Testis (tissue), 3 donors: ENCODE results near the gene ABL2. TPM values are rescaled to one million over a fixed set of nuclear protein-coding genes. Genes with fewer than 3 reads are reported as not detected.

Experiments used
- DNase-seq: peaks from one replicate; pipeline ENCODE4 v3.0.0-alpha.2; 2019
- H3K27ac ChIP-seq, 2 donors: fragments of 200-600 bp; sonication (generic); one replicate each; pipeline ENCODE4 v1.5.1; 2019
- H3K27me3 ChIP-seq: fragments of 200-600 bp; sonication (generic); one replicate; pipeline ENCODE4 v1.5.1; 2019
- H3K36me3 ChIP-seq: fragments of 200-600 bp; sonication (generic); one replicate; pipeline ENCODE4 v1.5.1; 2017; ENCODE audit warnings: low read depth; ENCODE audit errors: missing control alignments
- H3K4me1 ChIP-seq: fragments of 200-600 bp; sonication (generic); one replicate; pipeline ENCODE4 v1.5.1; 2019
- H3K4me3 ChIP-seq, 2 donors: fragments of 200-600 bp; sonication (generic); one replicate each; pipeline ENCODE4 v1.5.1; 2017 to 2019
- H3K9me3 ChIP-seq: fragments of 200-600 bp; sonication (generic); one replicate; pipeline ENCODE4 v1.5.1; 2017
- POLR2A ChIP-seq: fragments of 450-650 bp; IDR thresholded peaks from one replicate; pipeline ENCODE4 v1.6.1; 2017; ENCODE audit warnings: antibody characterized with exemption, mild to moderate bottlenecking, moderate library complexity
- WGBS, 2 donors: methylation state at CpG; one replicate each; pipeline ENCODE4 v1.1.5; 2018; 5-methylcytosine and 5-hydroxymethylcytosine counted together
- intact Hi-C: fragments of 100-400 bp; cut with DNase I; formaldehyde crosslinking; loops from one replicate; pipeline ENCODE4 v1.15.1; 2023; ENCODE audit warnings: low total_unique reads
- polyA plus RNA-seq: library from polyadenylated mRNA; stranded (reverse); fragments of 350-450 nt; fragmentation: Illumina TruSeq; extraction: RNeasy Lipid Tissue Mini Kit (QIAGEN cat#74804); gene quantifications from one replicate; pipeline ENCODE4 v1.2.3, GENCODE V29; 2014; ENCODE audit warnings: low read depth, low replicate concordance; ENCODE audit not compliant: insufficient read depth
- total RNA-seq, 2 donors: library from RNA; depleted of rRNA; stranded (reverse); fragments of >200 nt; gene quantifications; one replicate each; pipeline ENCODE4 v1.2.3, GENCODE V29; 2016
- TF ChIP-seq, protein P1 (sequence below), 3 experiments: fragments of 450-650 bp in 2 of 3; fragments of 200-600 bp in 1 of 3; sonication (generic) in 1 of 3; IDR thresholded peaks; one replicate each; pipeline ENCODE4 v1.5.1; 2016 to 2019; ENCODE audit warnings: antibody characterized with exemption in 3 of 3, mild to moderate bottlenecking in 2 of 3, moderate library complexity in 1 of 3

ABL2 gene
- total and polyA plus RNA-seq, 3 donors from 2014 or later, result 12.4 to 22.9 (median 21.9) TPM

DNA sequence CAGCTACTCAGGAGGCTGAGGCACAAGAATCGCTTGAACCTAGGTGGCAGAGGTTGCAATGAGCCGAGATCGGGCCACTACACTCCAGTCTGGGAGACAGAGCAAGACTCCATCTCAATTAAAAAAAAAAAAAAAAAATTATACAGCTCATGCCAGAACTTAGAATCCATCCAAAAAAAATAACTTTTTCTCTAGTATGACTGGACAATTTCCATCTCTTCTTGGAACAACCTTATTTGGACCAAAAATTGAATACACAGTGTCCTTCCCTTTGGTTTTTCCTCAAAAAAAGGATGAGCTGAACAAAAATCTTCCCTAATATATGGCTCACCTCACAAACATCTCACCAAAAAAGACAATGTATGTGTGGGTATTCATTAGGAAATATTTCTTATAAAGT lies 73.9 kb downstream of the ABL2 start:
- no peaks in the 10 kb centered on the region for H3K27me3 ChIP-seq
- no peaks in the 10 kb centered on the region for H3K9me3 ChIP-seq
- no peak overlapping the region for H3K4me3 ChIP-seq
- TF ChIP-seq, protein P1, sequence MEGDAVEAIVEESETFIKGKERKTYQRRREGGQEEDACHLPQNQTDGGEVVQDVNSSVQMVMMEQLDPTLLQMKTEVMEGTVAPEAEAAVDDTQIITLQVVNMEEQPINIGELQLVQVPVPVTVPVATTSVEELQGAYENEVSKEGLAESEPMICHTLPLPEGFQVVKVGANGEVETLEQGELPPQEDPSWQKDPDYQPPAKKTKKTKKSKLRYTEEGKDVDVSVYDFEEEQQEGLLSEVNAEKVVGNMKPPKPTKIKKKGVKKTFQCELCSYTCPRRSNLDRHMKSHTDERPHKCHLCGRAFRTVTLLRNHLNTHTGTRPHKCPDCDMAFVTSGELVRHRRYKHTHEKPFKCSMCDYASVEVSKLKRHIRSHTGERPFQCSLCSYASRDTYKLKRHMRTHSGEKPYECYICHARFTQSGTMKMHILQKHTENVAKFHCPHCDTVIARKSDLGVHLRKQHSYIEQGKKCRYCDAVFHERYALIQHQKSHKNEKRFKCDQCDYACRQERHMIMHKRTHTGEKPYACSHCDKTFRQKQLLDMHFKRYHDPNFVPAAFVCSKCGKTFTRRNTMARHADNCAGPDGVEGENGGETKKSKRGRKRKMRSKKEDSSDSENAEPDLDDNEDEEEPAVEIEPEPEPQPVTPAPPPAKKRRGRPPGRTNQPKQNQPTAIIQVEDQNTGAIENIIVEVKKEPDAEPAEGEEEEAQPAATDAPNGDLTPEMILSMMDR (IDR thresholded peaks at IDR 0.05), result no peak
- TF ChIP-seq POLR2A, result no peak
- no peak for DNase-seq
- intact Hi-C loops, result no loop called here
- peaks cover 3% of the 10 kb centered on the region for H3K4me1 ChIP-seq
- peak overlapping the region; percentile 42 to 76 for H3K27ac ChIP-seq
- 66 to 67% methylated on average over 3 of the region's 3 CpGs for WGBS, 2 donors
- H3K36me3 ChIP-seq, result no peaks in the 10 kb centered on the region

DNA sequence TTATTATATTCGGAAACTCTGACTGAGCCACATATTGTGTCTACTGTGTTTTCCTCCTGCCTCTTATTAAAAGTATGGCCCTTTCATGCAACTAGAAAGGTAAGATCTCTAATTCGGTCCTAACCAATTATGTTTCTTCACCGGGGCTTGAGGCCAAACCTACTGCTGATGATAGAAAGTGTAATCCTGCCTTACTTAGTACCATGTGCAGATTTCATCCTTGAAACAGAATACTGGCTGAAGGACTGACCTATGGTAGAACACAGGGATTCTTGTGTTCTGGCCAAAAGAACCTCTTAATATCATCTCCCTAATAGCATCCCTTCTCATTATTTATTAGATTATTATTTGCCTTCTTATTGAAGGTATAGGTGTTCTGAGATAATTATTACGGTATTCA lies 75.0 kb downstream of the ABL2 start:
- DNase-seq, result no peak
- H3K36me3 ChIP-seq, result no peaks in the 10 kb centered on the region
- TF ChIP-seq POLR2A, result no peak
- TF ChIP-seq, protein P1 (IDR thresholded peaks at IDR 0.05), result no peak
- 71 to 76% methylated on average over 4 of the region's 4 CpGs for WGBS, 2 donors
- H3K27me3 ChIP-seq, result no peaks in the 10 kb centered on the region
- peak overlapping the region in 1 of 2 donors; percentile 63 for H3K27ac ChIP-seq
- H3K4me1 ChIP-seq, result peaks cover 3% of the 10 kb centered on the region
- intact Hi-C loops, result no loop called here
- H3K9me3 ChIP-seq, result no peaks in the 10 kb centered on the region
- no peak overlapping the region for H3K4me3 ChIP-seq

DNA sequence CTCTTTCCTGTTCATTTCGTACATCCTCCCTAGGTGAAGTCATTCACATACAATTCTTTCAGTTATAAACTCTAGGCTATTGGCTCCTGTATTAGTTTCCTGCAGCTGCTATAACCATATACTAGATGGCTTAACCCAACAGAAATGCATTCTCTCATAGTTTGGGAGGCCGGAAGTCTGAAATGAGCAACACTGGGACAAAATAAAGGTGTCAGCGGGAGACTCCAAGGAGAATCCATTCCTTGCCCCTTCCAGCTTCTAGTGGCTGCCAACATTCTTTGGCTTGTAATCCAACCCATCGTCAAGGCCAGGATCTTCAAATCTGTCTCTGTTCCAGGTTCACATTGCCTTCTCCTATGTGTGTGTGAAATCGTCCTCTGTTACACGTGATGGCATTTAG lies 76.3 kb downstream of the ABL2 start:
- 61 to 63% methylated on average over 6 of the region's 6 CpGs for WGBS, 2 donors
- no peaks in the 10 kb centered on the region for H3K9me3 ChIP-seq
- no peaks in the 10 kb centered on the region for H3K27me3 ChIP-seq
- H3K27ac ChIP-seq, result peak overlapping the region in 1 of 2 donors; percentile 63
- intact Hi-C loops, result no loop called here
- H3K4me1 ChIP-seq, result peaks cover 3% of the 10 kb centered on the region
- no peak overlapping the region for H3K4me3 ChIP-seq
- TF ChIP-seq, protein P1 (IDR thresholded peaks at IDR 0.05), result no peak
- TF ChIP-seq POLR2A, result no peak
- no peak for DNase-seq
- H3K36me3 ChIP-seq, result no peaks in the 10 kb centered on the region

DNA sequence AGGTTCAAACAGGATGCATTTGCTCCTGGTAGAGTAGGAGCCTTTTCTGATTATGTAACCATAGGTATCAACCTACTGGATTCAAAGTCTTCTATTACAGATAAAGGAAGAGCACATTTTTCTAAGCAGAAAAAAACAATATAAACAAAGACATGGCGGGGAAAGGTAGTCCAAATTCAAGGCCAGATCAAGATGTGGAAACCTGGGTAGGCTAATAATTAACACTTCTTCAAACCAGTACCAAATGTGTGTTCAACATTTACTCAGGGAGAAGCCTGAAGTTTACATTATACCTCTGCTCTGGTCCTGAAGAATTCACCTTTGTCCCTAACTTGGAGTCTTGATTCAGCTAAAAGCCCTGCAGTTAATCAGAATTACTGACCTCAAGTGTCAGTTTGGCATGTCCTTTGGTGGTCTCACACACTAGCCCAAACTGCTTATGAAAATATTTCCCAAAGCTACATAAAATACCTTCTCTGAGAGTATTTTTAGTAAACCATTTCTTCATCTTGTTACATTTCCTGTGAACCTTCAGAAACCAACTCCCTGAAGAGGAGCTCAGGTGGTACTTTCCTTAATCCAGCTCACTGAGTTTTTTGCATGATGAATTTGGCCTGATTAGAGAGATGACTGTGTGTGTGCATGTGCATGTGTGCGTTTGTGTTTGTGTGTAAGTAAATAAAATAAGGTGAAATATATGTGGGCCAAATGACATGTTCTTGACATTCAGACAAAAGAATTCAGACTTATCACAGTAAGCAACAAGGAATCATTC lies 77.4 kb downstream of the ABL2 start:
- Histone ChIP-seq H3K4me1 (peaks cover 3% of the 10 kb centered on the region), H3K4me3 (no peak overlapping the region), H3K27ac (no peak overlapping the region), H3K27me3 (no peaks in the 10 kb centered on the region), H3K36me3 (no peaks in the 10 kb centered on the region), H3K9me3 (no peaks in the 10 kb centered on the region)
- no peak for DNase-seq
- 82 to 83% methylated on average over 2 of the region's 2 CpGs for WGBS, 2 donors
- intact Hi-C loops, result no loop called here
- TF ChIP-seq, protein P1 (IDR thresholded peaks at IDR 0.05), result no peak
- TF ChIP-seq POLR2A, result no peak

DNA sequence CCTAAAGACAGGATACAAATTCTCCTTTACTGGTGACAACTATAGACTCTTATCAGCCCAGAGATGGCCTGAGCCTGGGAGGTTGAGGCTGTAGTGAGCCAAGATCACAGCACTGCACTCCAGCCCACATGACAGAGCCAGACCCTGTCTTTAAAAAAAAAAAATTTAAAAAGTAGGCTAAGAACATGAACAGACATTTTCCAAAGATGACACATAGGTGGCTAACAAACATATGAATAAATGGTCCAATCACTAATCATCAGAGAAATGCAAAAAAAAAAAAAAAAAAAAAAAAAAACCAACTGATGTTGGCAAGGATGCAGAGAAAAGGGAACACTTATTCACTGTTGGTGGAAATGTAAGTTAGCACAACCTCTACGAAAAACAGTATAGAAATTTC lies 82.6 kb downstream of the ABL2 start:
- Histone ChIP-seq H3K27ac (no peak overlapping the region), H3K27me3 (no peaks in the 10 kb centered on the region), H3K36me3 (no peaks in the 10 kb centered on the region), H3K9me3 (no peaks in the 10 kb centered on the region), H3K4me1 (no peaks in the 10 kb centered on the region), H3K4me3 (no peak overlapping the region)
- TF ChIP-seq, protein P1 (IDR thresholded peaks at IDR 0.05), result no peak
- no peak for TF ChIP-seq POLR2A
- WGBS, 2 donors, result 79 to 93% methylated on average over 1 of the region's 1 CpG
- intact Hi-C loops, result no loop called here
- DNase-seq, result no peak
